ENCODE results near the gene SYNGR3.

DNA sequence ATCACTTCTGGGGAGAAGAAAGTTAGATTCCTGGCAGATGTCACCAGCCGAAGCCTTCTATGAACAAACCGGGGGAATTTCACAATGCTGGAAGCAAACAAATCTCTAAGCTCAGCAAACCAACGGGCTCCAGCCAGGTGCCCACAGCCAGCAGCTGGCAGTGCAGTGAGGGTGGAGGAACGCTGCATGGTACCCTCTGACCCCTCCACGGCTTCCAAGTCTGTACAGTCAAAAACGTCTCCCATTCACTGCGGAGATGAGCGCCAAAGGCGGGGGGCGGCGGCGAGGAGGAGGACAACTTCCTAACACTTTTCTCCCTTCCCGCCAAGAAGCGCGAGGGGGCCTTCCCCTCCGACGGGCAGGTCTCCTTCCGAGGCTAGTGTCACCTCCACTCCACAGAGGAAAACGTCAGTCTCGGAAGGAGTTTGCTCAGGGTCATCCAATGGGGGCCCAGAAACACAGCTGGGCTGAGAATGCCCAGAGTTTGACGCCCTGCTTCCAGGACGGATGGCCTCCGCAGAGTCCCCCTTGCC is 18.9 kb downstream of the SYNGR3 start:
- TF ChIP-seq DPF2 (CRISPR knock-in tag; IDR thresholded peaks at IDR 0.05; ENCODE audit: borderline replicate concordance, low read depth) (no peak), MEF2D (CRISPR knock-in tag; IDR thresholded peaks at IDR 0.05) (no peak), EEA1 (CRISPR knock-in tag; IDR thresholded peaks at IDR 0.05; ENCODE audit: borderline replicate concordance) (no peak), ZNF121 (CRISPR knock-in tag; IDR thresholded peaks at IDR 0.05) (no peak), SETDB1 (CRISPR knock-in tag; IDR thresholded peaks at IDR 0.05; ENCODE audit: borderline replicate concordance) (no peak), FOXA3 (CRISPR knock-in tag; IDR thresholded peaks at IDR 0.05) (no peak), HIVEP1 (CRISPR knock-in tag; IDR thresholded peaks at IDR 0.05) (no peak), KLF9 (CRISPR knock-in tag; IDR thresholded peaks at IDR 0.05; ENCODE audit: low read depth) (no peak)
- TF ChIP-seq, protein P1, sequence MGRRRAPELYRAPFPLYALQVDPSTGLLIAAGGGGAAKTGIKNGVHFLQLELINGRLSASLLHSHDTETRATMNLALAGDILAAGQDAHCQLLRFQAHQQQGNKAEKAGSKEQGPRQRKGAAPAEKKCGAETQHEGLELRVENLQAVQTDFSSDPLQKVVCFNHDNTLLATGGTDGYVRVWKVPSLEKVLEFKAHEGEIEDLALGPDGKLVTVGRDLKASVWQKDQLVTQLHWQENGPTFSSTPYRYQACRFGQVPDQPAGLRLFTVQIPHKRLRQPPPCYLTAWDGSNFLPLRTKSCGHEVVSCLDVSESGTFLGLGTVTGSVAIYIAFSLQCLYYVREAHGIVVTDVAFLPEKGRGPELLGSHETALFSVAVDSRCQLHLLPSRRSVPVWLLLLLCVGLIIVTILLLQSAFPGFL (CRISPR knock-in tag; IDR thresholded peaks at IDR 0.05) = no peak
- TF ChIP-seq, protein P2, sequence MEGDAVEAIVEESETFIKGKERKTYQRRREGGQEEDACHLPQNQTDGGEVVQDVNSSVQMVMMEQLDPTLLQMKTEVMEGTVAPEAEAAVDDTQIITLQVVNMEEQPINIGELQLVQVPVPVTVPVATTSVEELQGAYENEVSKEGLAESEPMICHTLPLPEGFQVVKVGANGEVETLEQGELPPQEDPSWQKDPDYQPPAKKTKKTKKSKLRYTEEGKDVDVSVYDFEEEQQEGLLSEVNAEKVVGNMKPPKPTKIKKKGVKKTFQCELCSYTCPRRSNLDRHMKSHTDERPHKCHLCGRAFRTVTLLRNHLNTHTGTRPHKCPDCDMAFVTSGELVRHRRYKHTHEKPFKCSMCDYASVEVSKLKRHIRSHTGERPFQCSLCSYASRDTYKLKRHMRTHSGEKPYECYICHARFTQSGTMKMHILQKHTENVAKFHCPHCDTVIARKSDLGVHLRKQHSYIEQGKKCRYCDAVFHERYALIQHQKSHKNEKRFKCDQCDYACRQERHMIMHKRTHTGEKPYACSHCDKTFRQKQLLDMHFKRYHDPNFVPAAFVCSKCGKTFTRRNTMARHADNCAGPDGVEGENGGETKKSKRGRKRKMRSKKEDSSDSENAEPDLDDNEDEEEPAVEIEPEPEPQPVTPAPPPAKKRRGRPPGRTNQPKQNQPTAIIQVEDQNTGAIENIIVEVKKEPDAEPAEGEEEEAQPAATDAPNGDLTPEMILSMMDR (CRISPR knock-in tag; IDR thresholded peaks at IDR 0.05) = no peak
- TF ChIP-seq, protein P3, sequence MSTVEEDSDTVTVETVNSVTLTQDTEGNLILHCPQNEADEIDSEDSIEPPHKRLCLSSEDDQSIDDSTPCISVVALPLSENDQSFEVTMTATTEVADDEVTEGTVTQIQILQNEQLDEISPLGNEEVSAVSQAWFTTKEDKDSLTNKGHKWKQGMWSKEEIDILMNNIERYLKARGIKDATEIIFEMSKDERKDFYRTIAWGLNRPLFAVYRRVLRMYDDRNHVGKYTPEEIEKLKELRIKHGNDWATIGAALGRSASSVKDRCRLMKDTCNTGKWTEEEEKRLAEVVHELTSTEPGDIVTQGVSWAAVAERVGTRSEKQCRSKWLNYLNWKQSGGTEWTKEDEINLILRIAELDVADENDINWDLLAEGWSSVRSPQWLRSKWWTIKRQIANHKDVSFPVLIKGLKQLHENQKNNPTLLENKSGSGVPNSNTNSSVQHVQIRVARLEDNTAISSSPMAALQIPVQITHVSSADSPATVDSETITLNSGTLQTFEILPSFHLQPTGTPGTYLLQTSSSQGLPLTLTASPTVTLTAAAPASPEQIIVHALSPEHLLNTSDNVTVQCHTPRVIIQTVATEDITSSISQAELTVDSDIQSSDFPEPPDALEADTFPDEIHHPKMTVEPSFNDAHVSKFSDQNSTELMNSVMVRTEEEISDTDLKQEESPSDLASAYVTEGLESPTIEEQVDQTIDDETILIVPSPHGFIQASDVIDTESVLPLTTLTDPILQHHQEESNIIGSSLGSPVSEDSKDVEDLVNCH (CRISPR knock-in tag; IDR thresholded peaks at IDR 0.05) = no peak

Measured in HepG2 (cell line).